H1 (cell line): ENCODE measurements around the gene TSEN54. TPM values are rescaled to one million over a fixed set of nuclear protein-coding genes. Genes with fewer than 3 reads are reported as not detected.

Source experiments
- BRCA1 ChIP-seq: IDR thresholded peaks from 2 replicates; pipeline ENCODE4 v1.6.1; 2012; ENCODE audit warnings: low read depth, low read length, improper control_type of control experiment
- PHF8 ChIP-seq: fragments of 200-600 bp; sonication (generic); conservative IDR thresholded peaks from 2 replicates; pipeline ENCODE4 v1.7.1; 2012; ENCODE audit warnings: low read depth, mild to moderate bottlenecking, inconsistent platforms, low read length, moderate library complexity
- TAF7 ChIP-seq: optimal IDR thresholded peaks from 2 replicates; pipeline ENCODE3; 2011; ENCODE audit warnings: low read depth, mild to moderate bottlenecking, inconsistent platforms, low read length, moderate library complexity, borderline replicate concordance
- TBP ChIP-seq: IDR thresholded peaks from 2 replicates; pipeline ENCODE4 v1.6.1; 2011; ENCODE audit warnings: low read depth, low read length, improper control_type of control experiment
- polyA plus RNA-seq, 7 experiments: library from polyadenylated mRNA; depleted of rRNA in 3 of 7; stranded (reverse) in 5 of 7; unstranded in 2 of 7; fragments of >200 nt in 5 of 7; fragments of 200-250 nt in 2 of 7; gene quantifications; 1 replicate in 5 of 7; 2 replicates in 1 of 7; 4 replicates in 1 of 7; pipeline versions ENCODE4 v1.2.1 to v1.2.3, GENCODE V29; 2011 to 2013; ENCODE audit warnings: missing spikeins in 2 of 7, mixed read lengths in 2 of 7
- total RNA-seq: library from RNA; stranded (reverse); fragmentation: NEBNext Ultra II Directional; extraction: Animal tissue kit (Norgen Biotek cat#: 25700); gene quantifications from 2 replicates; pipeline ENCODE4 v1.2.1, GENCODE V29; 2021

Gene TSEN54
- total and polyA plus RNA-seq, 2 of the 8 experiments (the other 6 are each of a cell fraction or from before 2014, with no cell fraction given) = 43.6 to 60.3 TPM

DNA sequence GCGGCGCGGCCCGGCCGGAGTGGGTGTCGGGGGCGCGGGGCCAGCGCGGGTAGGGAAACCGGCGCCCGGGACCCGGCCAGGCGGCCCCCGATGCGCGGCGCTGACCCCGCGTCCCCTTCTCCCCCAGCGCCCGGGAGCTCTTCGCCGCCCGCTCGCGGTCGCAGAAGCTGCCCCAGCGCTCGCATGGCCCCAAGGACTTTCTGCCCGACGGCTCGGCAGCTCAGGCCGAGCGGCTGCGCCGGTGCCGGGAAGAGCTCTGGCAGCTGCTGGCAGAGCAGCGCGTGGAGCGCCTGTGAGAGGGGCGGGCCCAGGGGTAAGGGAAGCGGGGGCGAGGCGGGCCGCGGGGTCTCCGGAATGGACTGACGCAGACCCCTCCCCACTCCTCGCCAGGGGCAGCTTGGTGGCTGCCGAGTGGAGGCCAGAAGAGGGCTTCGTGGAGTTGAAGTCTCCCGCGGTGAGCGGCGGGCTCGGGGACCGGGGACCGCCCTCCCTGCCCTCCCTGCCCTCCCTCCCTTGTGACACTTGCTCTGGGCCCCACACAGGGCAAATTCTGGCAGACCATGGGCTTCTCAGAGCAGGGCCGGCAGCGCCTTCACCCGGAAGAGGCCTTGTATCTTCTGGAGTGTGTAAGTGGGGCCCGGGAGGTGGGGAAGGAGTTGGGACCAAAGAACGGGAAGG is 430 bp downstream of the TSEN54 start (continued):
- no peak for TF ChIP-seq BRCA1
- no peak for TF ChIP-seq TBP
- 0 out of 2 replicates have a peak, but pooled peaks have one; percentile 38 for TF ChIP-seq PHF8
- no peak for TF ChIP-seq TAF7
